ENCODE results near the gene SRXN1.

Gene SRXN1

GRCh38 chr20:675033-675452 lies 22.0 kb upstream of the SRXN1 start:
- no peak for DNase-seq

DNA sequence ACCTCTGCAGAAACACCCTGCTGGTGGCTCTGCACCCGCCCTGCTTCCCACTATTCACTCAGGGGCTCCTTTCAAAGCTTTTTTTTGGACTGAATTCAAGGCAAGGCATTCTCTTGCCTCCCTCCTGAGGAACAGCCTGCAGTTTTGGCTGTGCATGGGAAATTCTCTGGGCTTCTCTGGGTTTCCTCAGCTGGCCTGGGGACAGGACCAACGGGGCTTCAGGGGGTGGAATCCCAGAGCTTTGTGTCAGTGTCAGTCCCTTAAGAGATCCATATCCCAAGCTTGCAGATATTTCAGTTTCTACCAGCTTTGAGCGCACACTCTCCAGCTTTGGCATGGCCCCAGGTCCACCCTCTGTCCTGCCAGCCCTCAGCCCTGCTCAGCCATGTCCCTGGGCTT lies 20.6 kb upstream of the SRXN1 start:
- DNase-seq, result no peak

DNA sequence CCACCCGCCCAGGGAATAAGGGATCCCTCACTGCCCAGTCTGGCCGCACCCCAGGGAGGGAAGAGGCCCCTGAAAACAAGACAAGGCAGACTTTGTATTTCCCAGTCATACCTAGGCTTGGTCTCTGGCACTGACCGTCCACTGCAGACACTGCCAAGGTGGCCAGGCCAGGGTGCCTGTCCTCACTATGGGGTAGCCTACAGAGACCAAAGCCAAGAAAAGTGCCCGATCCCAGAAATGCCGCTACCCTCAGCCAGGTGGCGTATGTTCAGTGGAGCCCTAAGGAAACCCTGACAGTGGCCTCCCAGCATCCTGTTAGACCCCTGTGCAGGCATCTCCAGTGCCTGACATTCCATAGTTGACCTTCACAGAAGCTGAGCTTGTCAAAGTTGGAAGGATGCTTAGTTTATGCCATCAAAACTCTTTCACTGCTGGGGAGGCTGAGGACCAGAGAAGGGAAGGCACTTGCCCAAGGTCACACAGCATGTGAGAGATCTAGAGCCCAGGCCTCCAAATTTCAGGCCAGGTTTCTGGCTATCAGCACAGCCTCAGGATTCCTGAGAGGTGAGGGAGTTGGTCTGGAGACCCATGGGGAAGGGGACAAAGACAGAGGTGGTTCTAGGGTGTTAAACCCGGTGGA lies 20.1 kb upstream of the SRXN1 start:
- DNase-seq, result no peak

GRCh38 chr20:671252-672030 lies 18.4 kb upstream of the SRXN1 start:
- DNase-seq, result no peak

- no peak for DNase-seq
Measured at GRCh38 chr20:669573-669972, 16.6 kb upstream of the SRXN1 start.

DNA sequence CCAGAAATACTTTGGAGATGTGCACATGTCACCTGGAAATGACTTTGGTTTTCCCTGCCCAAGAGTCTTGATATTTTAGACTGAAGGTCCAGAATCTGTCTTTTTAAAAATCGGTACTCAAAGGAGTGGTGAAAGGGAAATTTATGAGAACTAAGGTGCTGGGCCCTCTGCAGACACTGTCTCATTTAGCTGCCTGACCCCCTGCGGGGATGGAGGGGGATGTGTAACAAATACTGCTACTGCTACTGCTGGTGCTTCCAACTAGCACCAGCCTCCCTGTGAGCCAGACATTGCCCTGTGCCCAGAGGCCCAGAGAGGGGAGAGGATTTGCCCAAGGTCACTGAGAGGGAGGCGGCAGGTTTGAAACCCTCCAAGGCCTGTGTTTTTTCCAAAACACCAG lies 15.6 kb upstream of the SRXN1 start:
- no peak for DNase-seq

GRCh38 chr20:668050-668449 lies 15.1 kb upstream of the SRXN1 start:
- no peak for DNase-seq

GRCh38 chr20:667351-668034 lies 14.5 kb upstream of the SRXN1 start:
- peak; percentile 66 for DNase-seq

GRCh38 chr20:666877-667276 lies 13.9 kb upstream of the SRXN1 start:
- DNase-seq, result no peak

DNA sequence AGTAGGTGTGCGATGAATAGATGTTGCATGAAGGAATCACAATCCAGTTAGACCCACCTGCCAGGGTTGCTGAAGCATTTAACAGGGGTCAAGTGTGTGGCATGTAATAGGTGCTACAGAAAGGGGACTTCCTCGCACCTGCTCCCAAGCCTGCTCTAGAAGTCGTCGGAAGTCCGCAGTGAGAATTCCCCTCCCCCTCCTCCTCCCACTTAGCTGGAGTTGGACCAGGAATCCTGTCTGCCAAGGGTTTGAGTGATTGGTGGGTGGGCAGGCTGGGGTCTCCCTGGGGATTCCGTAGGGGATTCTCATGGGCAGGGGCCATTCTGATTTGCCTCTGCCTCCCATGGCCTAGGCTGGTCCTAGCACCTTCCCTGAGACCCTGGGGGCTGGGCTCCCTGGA lies 12.3 kb upstream of the SRXN1 start:
- DNase-seq, result no peak

- DNase-seq, result no peak
Measured at GRCh38 chr20:664576-664975, 11.6 kb upstream of the SRXN1 start.

DNA sequence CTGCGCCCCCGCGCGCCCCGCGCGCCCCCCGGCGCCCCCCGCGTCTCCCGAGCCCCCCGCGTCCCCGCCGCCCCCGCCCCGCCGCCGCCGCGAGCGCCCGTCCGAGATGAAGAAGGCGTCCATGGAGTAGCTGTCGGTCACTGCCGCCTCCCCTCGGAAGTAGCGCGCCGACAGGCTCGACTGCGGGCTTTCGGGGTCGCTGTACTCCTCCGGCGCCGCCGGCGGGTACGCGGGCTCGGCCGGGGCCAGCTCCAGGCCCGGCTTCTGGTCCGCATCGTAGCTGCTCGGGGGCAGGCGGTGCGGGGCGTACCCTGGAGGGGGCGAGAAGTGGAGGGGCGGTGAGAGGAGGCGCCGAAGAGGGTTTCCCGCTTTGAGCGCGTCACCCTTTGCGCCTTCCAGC lies 11.2 kb upstream of the SRXN1 start:
- DNase-seq, result no peak

- DNase-seq, result no peak
Measured at GRCh38 chr20:663315-664090, 10.5 kb upstream of the SRXN1 start.

DNA sequence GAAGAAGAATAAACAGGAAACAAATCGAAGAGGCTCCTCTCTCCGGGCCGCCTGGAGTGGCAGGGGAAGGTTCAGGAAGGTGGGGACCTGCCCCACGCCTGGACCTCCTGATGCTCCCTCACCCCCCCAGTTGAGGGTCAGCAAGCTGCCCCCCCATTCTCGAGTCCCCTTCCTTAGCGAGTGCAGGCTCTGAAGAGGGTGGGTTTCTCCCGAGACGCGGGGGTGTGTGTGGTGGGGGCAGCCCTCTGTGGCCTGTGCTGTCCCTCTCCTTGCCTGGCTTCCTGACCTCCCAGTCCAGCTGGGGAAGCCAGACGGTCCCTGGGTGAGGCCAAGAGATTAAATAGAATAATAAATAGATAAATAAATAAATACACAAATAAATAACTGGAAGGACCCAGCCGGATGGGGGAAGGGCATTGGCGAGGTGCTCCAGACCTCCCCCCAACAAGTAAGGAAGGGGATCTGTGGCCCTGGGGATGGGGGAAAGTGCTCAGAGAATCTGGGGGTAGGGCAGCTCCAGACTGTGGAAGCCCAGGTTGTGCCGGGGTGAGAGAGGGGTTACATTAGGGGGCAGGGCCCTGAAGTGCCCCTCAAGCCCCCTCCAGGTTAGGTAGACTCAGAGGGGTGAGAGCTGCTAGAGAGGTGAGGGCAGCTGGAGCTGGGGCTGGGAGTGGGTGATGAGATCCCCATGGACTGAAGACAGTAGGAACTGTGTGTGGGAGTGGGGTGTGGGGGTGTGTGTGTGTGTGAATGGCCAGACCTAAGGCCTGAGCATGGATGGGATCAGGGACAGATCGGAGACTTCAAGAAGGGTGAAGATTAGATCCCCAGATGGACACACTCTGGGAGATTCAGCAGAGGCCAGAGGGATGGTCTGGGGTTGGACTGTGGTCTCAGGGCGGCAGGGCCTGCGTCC lies 9.5 kb upstream of the SRXN1 start:
- no peak for DNase-seq

- no peak for DNase-seq
Measured at GRCh38 chr20:661474-662270, 8.7 kb upstream of the SRXN1 start.

GRCh38 chr20:658731-659291 lies 5.8 kb upstream of the SRXN1 start:
- no peak for DNase-seq

GRCh38 chr20:658202-658601 lies 5.2 kb upstream of the SRXN1 start:
- no peak for DNase-seq

- DNase-seq, result no peak
Measured at GRCh38 chr20:655726-656624, 3.0 kb upstream of the SRXN1 start.

DNA sequence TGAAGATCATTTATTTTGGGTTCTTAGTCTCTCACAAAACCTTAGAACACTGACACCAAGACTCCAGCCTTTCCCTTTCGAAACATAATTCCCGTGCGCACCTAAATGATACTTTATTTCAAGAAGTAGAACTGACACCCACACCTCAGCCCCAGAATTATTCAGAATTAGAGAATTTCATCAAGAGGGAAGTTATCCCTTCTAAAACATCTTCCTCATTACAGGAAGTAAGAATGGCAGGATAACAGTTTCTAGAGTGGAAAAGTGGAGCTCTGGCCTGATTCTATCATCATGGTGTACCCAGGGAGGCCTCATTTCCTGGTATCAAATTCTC lies 1.4 kb upstream of the SRXN1 start:
- no peak for DNase-seq
